ENCODE measurements around the gene TRAF7.

Gene TRAF7

GRCh38 chr16:2158262-2158638, 2.7 kb downstream of the TRAF7 start:
- DNase-seq (ENCODE audit: low read depth, low spot score) = no peak
- H3K4me3 ChIP-seq (ENCODE audit: low read length) = no peak overlapping the region

- H3K4me3 ChIP-seq (ENCODE audit: low read length) = no peak overlapping the region
- DNase-seq (ENCODE audit: low read depth, low spot score) = no peak
Measured at GRCh38 chr16:2159175-2159838, 3.7 kb downstream of the TRAF7 start.

GRCh38 chr16:2160915-2161551, 5.5 kb downstream of the TRAF7 start:
- DNase-seq (ENCODE audit: low read depth, low spot score) = no peak
- no peak overlapping the region for H3K4me3 ChIP-seq (ENCODE audit: low read length)

DNA sequence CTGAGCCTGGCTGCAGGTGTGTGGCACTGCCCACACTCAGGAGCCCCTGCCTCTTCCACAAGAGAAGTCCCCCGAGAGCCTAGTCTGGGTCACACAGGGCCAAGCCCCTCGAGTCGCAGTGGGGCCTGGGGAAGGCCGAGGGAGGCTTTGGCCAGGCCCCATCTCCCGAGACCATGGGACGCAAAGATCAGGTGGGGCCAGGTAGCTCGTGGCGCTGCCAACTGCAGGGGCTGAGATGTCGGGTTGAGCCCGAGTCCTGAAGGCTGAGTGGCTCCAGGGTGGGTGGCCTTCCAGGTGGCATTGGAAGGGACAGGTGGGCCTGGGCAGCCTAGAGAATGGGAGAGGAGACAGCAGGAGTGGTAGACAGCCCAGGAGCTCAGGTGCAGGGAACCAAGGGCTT, 6.3 kb downstream of the TRAF7 start:
- DNase-seq (ENCODE audit: low read depth, low spot score) = no peak

DNA sequence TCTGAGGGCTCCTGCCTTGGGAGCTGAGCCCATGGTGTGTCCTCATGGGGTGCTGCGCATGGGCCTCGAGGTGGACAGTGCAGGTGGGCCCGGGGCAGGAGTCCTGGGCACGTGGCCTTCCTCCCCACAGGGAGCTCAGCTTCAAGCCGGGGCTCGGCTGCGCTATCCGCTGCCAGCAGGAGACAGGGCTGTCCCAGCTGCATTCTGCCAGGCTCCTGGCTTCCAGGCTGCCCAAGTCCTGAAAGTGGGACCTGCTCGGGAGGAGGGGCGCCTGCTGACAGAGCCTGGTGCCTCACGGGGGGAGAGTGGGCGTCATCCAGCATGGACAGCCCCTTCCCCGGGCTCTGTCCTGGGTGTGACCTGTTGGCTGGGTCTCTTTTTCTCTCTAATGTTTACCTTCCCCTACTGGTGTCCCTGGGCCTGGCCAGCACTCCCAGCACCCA, 7.1 kb downstream of the TRAF7 start:
- no peak overlapping the region for H3K4me3 ChIP-seq (ENCODE audit: low read length)
- DNase-seq (ENCODE audit: low read depth, low spot score) = no peak

More for the DNA sequence above, 6.3 kb downstream of the TRAF7 start:
- no peak overlapping the region for H3K4me3 ChIP-seq (ENCODE audit: low read length)

DNA sequence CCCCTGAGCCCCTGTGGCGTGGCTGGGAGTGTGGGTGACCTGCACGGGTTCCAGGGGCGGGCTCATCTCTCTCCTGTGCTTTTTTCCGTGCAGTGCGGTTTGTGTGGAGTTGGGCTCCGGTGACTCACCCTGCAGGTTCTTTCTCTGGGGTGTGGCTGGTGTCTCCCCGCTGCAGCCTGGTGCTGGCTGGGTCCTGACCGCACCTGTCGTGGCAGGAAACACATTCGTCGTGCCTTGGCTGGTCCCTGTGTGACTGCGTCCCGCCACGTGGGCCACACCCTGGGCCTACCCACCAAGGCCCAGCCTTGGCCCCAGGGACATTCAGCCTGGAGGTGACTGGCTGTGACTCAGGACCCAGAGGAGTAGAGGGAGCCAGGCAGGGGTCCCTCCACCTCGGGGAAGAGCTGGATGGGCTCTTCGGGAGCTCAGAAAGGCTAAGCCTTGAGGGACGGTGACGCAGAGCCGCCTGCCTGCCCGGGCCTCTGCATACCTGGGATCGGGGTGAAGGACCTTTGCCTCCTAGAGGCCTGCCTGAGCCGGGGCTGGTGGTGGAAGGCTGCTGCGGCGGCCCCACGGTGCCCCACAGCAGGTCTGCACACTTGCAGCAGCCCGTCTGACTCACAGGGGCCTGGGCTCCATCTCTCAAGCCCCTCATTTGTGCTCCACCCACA, 7.8 kb downstream of the TRAF7 start:
- no peak overlapping the region for H3K4me3 ChIP-seq (ENCODE audit: low read length)
- DNase-seq (ENCODE audit: low read depth, low spot score) = no peak

- H3K4me3 ChIP-seq (ENCODE audit: low read length) = no peak overlapping the region
- DNase-seq (ENCODE audit: low read depth, low spot score) = no peak
Measured at GRCh38 chr16:2165861-2166260, 10.3 kb downstream of the TRAF7 start.

GRCh38 chr16:2166263-2167067, 10.9 kb downstream of the TRAF7 start:
- no peak for DNase-seq (ENCODE audit: low read depth, low spot score)
- H3K4me3 ChIP-seq (ENCODE audit: low read length) = no peak overlapping the region

- H3K4me3 ChIP-seq (ENCODE audit: low read length) = no peak overlapping the region
- DNase-seq (ENCODE audit: low read depth, low spot score) = no peak
Measured at GRCh38 chr16:2167068-2167638, 11.6 kb downstream of the TRAF7 start.

GRCh38 chr16:2170080-2170479, 14.5 kb downstream of the TRAF7 start:
- no peak overlapping the region for H3K4me3 ChIP-seq (ENCODE audit: low read length)
- DNase-seq (ENCODE audit: low read depth, low spot score) = no peak

GRCh38 chr16:2170587-2171435, 15.2 kb downstream of the TRAF7 start:
- no peak overlapping the region for H3K4me3 ChIP-seq (ENCODE audit: low read length)
- no peak for DNase-seq (ENCODE audit: low read depth, low spot score)

- H3K4me3 ChIP-seq (ENCODE audit: low read length) = no peak overlapping the region
- no peak for DNase-seq (ENCODE audit: low read depth, low spot score)
Measured at GRCh38 chr16:2171601-2172178, 16.1 kb downstream of the TRAF7 start.

GRCh38 chr16:2172688-2173335, 17.2 kb downstream of the TRAF7 start:
- H3K4me3 ChIP-seq (ENCODE audit: low read length) = no peak overlapping the region
- no peak for DNase-seq (ENCODE audit: low read depth, low spot score)

GRCh38 chr16:2173366-2173765, 17.8 kb downstream of the TRAF7 start:
- DNase-seq (ENCODE audit: low read depth, low spot score) = no peak
- H3K4me3 ChIP-seq (ENCODE audit: low read length) = no peak overlapping the region

GRCh38 chr16:2173916-2174315, 18.3 kb downstream of the TRAF7 start:
- no peak for DNase-seq (ENCODE audit: low read depth, low spot score)
- H3K4me3 ChIP-seq (ENCODE audit: low read length) = no peak overlapping the region

DNA sequence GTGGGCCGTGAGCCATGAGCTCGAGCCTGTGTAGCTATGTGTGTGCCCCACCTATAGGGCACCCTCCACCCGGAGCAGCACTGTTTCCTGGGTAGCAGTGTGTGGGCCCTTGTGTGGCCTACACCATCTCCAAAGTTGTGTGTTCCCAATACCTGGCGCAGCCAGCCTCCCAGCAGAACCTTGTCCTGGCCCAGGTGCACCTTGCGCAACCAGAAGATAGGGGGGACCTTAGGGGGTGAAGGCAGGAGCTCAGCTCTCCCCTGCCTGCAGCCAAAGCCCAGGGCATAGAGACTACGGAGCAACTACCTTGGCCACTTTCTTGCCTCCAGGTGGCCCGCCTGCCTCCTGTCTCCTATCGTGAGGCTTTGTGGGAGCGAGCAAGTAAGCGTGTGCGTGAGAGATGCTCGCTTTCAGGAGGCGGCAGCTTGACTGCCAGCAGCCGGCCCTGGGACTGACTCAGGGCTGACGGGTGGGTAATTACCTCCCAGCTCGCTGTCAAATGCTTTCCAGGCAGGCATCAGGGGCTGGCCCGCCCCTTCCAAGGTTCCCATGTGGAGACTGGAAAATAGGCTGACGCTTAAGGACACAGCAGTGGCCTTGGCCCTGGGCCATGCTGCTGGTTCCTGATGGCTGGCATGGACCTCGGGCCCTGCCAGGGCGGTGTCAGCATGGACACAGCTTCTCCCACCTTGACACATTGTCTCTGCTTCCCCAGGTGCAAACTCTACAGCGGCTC, 19.0 kb downstream of the TRAF7 start:
- DNase-seq (ENCODE audit: low read depth, low spot score) = no peak

DNA sequence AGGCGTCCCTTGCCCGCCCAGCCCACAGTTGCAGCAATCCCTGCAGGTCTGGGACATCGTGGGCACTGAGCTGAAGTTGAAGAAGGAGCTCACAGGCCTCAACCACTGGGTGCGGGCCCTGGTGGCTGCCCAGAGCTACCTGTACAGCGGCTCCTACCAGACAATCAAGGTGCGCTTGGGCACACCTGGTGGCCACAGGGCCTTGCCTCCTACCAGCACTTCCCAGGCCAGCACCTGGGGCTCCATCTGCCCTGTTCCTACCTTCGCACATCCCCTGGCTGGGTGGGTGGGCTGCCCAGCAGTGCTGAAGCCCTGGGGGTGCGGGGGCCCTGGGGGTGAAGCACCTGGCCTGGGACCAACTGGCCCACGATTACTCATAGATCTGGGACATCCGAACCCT, 19.9 kb downstream of the TRAF7 start:
- no peak for DNase-seq (ENCODE audit: low read depth, low spot score)
- no peak overlapping the region for H3K4me3 ChIP-seq (ENCODE audit: low read length)

More for the DNA sequence above, 19.0 kb downstream of the TRAF7 start:
- H3K4me3 ChIP-seq (ENCODE audit: low read length) = no peak overlapping the region
